Stimulated activated CD4-positive, alpha-beta T cell treated with anti-CD3 and anti-CD28 coated beads, Interleukin-1b, Interleukin-23, amount 100 ng/mL, for 1 hour (primary cell): Measurements from ENCODE around the gene SPNS2.

ENCODE experiments used
- DNase-seq, 2 donors: peaks; one replicate each; pipeline ENCODE4 v3.0.0-alpha.2; 2020; ENCODE audit warnings: low read depth in 2 of 2

Gene SPNS2

GRCh38 chr17:4503283-4504025 is 4.8 kb downstream of the SPNS2 start:
- no peak for DNase-seq

- no peak for DNase-seq
Measured at GRCh38 chr17:4504188-4504587, 5.5 kb downstream of the SPNS2 start.

- no peak for DNase-seq
Measured at GRCh38 chr17:4505187-4505586, 6.5 kb downstream of the SPNS2 start.

GRCh38 chr17:4506175-4506813 is 7.6 kb downstream of the SPNS2 start:
- DNase-seq: no peak

GRCh38 chr17:4506892-4507291 is 8.2 kb downstream of the SPNS2 start:
- no peak for DNase-seq

GRCh38 chr17:4507361-4508111 is 8.9 kb downstream of the SPNS2 start:
- DNase-seq: no peak

GRCh38 chr17:4508207-4508606 is 9.5 kb downstream of the SPNS2 start:
- DNase-seq: no peak

GRCh38 chr17:4509401-4509800 is 10.7 kb downstream of the SPNS2 start:
- no peak for DNase-seq

GRCh38 chr17:4509923-4510617 is 11.4 kb downstream of the SPNS2 start:
- DNase-seq: no peak

GRCh38 chr17:4510618-4510941 is 11.9 kb downstream of the SPNS2 start:
- DNase-seq: no peak

- DNase-seq: no peak
Measured at GRCh38 chr17:4511199-4511932, 12.7 kb downstream of the SPNS2 start.

GRCh38 chr17:4512156-4513112 is 13.8 kb downstream of the SPNS2 start:
- no peak for DNase-seq

- DNase-seq: no peak
Measured at GRCh38 chr17:4513113-4514032, 14.7 kb downstream of the SPNS2 start.

GRCh38 chr17:4514206-4514605 is 15.5 kb downstream of the SPNS2 start:
- no peak for DNase-seq

GRCh38 chr17:4514779-4515178 is 16.1 kb downstream of the SPNS2 start:
- DNase-seq: no peak

GRCh38 chr17:4515501-4515900 is 16.8 kb downstream of the SPNS2 start:
- no peak for DNase-seq

- no peak for DNase-seq
Measured at GRCh38 chr17:4516735-4517134, 18.1 kb downstream of the SPNS2 start.

- no peak for DNase-seq
Measured at GRCh38 chr17:4518901-4519300, 20.2 kb downstream of the SPNS2 start.

- DNase-seq: no peak
Measured at GRCh38 chr17:4519361-4519788, 20.7 kb downstream of the SPNS2 start.
